ENCODE measurements around the gene HSD11B1.

DNA sequence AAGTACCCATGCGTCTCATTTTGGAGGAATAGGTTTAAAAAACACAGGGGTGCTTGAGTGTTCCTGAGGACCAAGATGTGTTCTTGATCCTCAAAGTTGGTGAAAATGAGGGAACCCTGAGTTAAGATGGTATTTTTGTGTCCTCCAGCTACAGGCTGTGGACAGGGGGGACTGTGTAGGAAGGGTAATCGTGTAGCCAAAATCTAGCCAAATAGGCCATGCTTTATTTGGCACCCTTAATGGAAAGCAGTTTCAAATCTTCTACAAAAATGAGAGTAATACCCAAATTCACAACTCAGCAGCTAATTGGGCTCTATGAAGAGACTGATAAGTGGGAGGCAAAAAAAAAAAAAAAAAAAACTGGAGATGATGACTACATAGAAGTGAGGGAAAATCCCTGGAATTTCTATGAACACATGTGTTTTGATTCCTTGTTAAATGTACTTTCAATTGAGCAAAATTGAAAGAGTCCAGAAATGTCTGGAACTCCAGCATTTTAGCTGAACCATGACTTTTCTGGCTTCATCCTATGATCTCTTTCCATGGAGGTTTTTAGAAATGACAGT, 470 bp downstream of the HSD11B1 start:
- no peak for TF ChIP-seq CTCF (IDR thresholded peaks at IDR 0.05)
- no peak for TF ChIP-seq POLR2AphosphoS5 (IDR thresholded peaks at IDR 0.05; ENCODE audit: low read depth, low read length)
